ENCODE results near the gene PRKAA2. TPM values are rescaled to one million over a fixed set of nuclear protein-coding genes. Genes with fewer than 3 reads are reported as not detected.
"Not testable (repeated sequence)": the region's sequence is repeated elsewhere in the genome, so short reads cannot be mapped to it uniquely, and the experiment has no call there.

PRKAA2 gene
- 5.7 and 6.5 TPM in 2 replicates for total RNA-seq

GRCh38 chr1:56644919-56645676 lies at the start of gene PRKAA2:
TSS of gene PRKAA2 (plus strand) at chr1:56645314. CDS start at chr1:56645388, 74 bp downstream.
- no peak for TF ChIP-seq CTCF (IDR thresholded peaks at IDR 0.05; ENCODE audit: insufficient read depth, low read length, poor library complexity, severe bottlenecking)
- H3K4me3 ChIP-seq (ENCODE audit: low read depth, low read length), result peak within 1 kb of the TSS; percentile 94
- H3K27me3 ChIP-seq (ENCODE audit: control insufficient read depth, insufficient read depth, low read length), result no peaks in the 10 kb centered on the region
- H3K36me3 ChIP-seq (ENCODE audit: control insufficient read depth, insufficient read depth, low read length), result no peaks in the 10 kb centered on the region
- no peak for DNase-seq (ENCODE audit: low read depth)

GRCh38 chr1:56595397-56596191 lies 49.5 kb upstream of the PRKAA2 start:
- not testable (repeated sequence) for DNase-seq (ENCODE audit: low read depth); H3K27me3 ChIP-seq (ENCODE audit: control insufficient read depth, insufficient read depth, low read length); H3K36me3 ChIP-seq (ENCODE audit: control insufficient read depth, insufficient read depth, low read length); H3K4me3 ChIP-seq (ENCODE audit: low read depth, low read length)

- DNase-seq (ENCODE audit: low read depth); H3K27me3 ChIP-seq (ENCODE audit: control insufficient read depth, insufficient read depth, low read length); H3K36me3 ChIP-seq (ENCODE audit: control insufficient read depth, insufficient read depth, low read length); H3K4me3 ChIP-seq (ENCODE audit: low read depth, low read length): not testable (repeated sequence)
Measured at GRCh38 chr1:56610097-56610496, 35.0 kb upstream of the PRKAA2 start.

GRCh38 chr1:56610770-56611169 lies 34.3 kb upstream of the PRKAA2 start:
- not testable (repeated sequence) for DNase-seq (ENCODE audit: low read depth); H3K27me3 ChIP-seq (ENCODE audit: control insufficient read depth, insufficient read depth, low read length); H3K4me3 ChIP-seq (ENCODE audit: low read depth, low read length); H3K36me3 ChIP-seq (ENCODE audit: control insufficient read depth, insufficient read depth, low read length)

GRCh38 chr1:56617141-56617540 lies 28.0 kb upstream of the PRKAA2 start:
- TF ChIP-seq CTCF (IDR thresholded peaks at IDR 0.05; ENCODE audit: insufficient read depth, low read length, poor library complexity, severe bottlenecking), result no peak
- H3K27me3 ChIP-seq (ENCODE audit: control insufficient read depth, insufficient read depth, low read length), result no peaks in the 10 kb centered on the region
- DNase-seq (ENCODE audit: low read depth), result no peak
- no peaks in the 10 kb centered on the region for H3K36me3 ChIP-seq (ENCODE audit: control insufficient read depth, insufficient read depth, low read length)
- H3K4me3 ChIP-seq (ENCODE audit: low read depth, low read length), result no peak overlapping the region

- Histone ChIP-seq H3K4me3 (ENCODE audit: low read depth, low read length) (no peak overlapping the region), H3K36me3 (ENCODE audit: control insufficient read depth, insufficient read depth, low read length) (no peaks in the 10 kb centered on the region), H3K27me3 (ENCODE audit: control insufficient read depth, insufficient read depth, low read length) (no peaks in the 10 kb centered on the region)
- TF ChIP-seq CTCF (IDR thresholded peaks at IDR 0.05; ENCODE audit: insufficient read depth, low read length, poor library complexity, severe bottlenecking), result no peak
- no peak for DNase-seq (ENCODE audit: low read depth)
Measured at GRCh38 chr1:56625819-56626440, 19.2 kb upstream of the PRKAA2 start.

GRCh38 chr1:56626546-56626945 lies 18.6 kb upstream of the PRKAA2 start:
- no peaks in the 10 kb centered on the region for H3K27me3 ChIP-seq (ENCODE audit: control insufficient read depth, insufficient read depth, low read length)
- DNase-seq (ENCODE audit: low read depth), result no peak
- no peaks in the 10 kb centered on the region for H3K36me3 ChIP-seq (ENCODE audit: control insufficient read depth, insufficient read depth, low read length)
- no peak overlapping the region for H3K4me3 ChIP-seq (ENCODE audit: low read depth, low read length)
- TF ChIP-seq CTCF (IDR thresholded peaks at IDR 0.05; ENCODE audit: insufficient read depth, low read length, poor library complexity, severe bottlenecking), result no peak

Data from kidney epithelial cell (primary cell).